NCI-H2107 (cell line): ENCODE results near the gene FIZ1.
"Not testable (repeated sequence)": the region's sequence is repeated elsewhere in the genome, so short reads cannot be mapped to it uniquely, and the experiment has no call there.

Experiments used
- DNase-seq: peaks from one replicate; lab custom pipeline; 2025; lab: John Stamatoyannopoulos, UW

The FIZ1 gene

GRCh38 chr19:55569477-55569876 is 29.8 kb downstream of the FIZ1 start:
- not testable (repeated sequence) for DNase-seq

DNA sequence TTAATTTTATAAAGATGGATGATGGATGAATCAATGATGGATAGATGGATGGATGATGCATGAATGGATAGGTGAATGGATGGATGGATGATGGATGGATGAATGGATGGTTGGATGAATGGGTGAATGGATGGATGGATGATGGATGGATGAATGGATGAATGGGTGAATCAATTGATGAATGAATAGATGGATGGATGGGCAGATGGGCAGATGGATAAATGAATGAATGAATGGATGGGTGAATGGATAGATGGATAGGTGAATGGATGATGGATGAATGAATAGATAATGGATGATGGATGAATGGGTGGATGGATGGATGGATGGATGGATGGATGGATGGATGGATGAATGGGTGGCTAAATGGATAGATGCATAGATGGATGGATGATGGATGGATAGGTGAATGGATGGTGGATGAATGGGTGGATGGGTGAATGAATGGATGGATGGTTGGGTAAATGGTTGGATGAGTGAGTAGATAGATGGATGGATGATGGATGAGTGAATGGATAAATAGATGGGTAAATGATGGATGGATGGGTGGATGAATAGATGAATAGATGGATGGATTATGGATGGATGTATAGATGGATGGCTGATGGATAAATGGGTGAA is 31.5 kb downstream of the FIZ1 start:
- DNase-seq, result no peak

- no peak for DNase-seq
Observed at GRCh38 chr19:55566823-55567222, 32.5 kb downstream of the FIZ1 start.

DNA sequence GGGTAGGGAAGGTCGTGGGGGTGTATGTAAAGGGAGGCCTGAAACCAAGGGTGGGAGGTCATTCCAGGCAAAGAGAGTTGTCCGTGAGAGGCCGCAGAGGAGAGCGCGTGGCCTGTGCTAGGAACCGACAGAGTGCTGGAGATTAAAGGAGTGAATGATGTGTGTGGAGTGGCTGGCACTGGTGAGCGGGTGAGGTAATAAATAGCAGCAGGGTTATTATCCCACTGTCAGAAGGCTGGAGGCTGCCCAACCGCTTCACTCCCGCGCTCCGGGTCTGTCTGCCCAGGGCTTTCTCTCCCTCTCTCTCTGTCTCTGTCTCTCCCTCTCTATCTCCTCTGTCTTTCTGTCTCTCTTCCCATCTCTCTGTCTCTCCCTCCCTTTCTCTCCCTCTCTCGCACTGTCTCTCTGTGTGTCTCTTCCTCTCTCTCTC is 36.0 kb downstream of the FIZ1 start:
- no peak for DNase-seq

GRCh38 chr19:55559684-55560083 is 39.6 kb downstream of the FIZ1 start:
- no peak for DNase-seq

GRCh38 chr19:55554741-55555152 is 44.6 kb downstream of the FIZ1 start:
- DNase-seq, result no peak

DNA sequence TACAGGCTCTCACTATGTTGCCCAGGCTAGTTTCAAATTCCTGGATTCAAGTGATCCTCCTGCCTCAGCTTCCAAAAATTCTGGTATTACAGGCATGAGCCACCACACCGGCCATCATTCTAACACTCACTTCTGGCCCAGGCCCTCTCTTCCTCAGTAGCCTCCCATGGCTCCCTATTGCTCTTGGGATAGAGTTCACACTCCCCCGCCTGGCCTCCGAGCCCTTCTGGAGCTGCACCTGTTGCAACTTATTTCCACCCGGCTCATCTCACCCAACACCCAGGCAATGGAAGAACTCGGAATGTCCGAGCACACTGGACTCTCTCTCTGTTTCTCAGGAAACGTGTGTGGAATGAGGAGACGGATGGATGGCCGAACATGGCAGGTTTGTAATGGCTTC is 45.0 kb downstream of the FIZ1 start:
- DNase-seq, result no peak

- no peak for DNase-seq
Observed at GRCh38 chr19:55553217-55554182, 45.8 kb downstream of the FIZ1 start.

- no peak for DNase-seq
Observed at GRCh38 chr19:55552620-55553019, 46.7 kb downstream of the FIZ1 start.

DNA sequence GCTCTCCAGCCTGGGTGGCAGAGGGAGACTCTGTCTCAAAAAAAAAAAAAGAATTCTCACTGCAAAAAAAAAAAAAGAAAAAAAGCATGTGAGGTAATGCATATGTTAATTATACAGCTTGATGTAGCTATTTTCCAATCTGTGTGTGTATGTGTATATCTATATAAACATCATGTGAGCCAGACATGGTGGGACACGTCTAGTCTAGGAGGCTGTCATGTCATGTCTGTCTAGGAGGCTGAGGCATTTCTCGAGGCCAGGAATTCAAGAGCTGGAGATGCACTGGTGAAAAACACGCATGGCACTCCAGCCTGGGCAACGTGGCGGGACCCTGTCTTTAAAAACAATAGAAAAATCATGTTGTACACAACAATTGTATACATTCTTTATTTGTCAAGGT is 47.1 kb downstream of the FIZ1 start:
- DNase-seq, result no peak

DNA sequence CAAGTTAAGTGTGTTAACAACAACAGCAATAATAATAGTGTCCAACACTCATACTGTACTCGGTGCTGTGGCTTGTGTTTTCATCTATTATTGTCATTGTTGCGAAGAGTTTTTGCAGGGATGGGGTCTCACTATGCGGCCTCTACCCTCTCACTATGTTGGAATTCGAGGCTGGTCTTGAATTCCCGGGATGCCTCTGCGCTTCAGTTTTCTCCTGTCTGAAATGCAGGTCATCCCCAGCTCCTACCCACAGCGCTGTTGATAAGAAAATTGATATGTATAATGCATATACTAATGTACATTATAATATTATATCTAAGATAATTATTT is 49.0 kb downstream of the FIZ1 start:
- DNase-seq, result no peak

DNA sequence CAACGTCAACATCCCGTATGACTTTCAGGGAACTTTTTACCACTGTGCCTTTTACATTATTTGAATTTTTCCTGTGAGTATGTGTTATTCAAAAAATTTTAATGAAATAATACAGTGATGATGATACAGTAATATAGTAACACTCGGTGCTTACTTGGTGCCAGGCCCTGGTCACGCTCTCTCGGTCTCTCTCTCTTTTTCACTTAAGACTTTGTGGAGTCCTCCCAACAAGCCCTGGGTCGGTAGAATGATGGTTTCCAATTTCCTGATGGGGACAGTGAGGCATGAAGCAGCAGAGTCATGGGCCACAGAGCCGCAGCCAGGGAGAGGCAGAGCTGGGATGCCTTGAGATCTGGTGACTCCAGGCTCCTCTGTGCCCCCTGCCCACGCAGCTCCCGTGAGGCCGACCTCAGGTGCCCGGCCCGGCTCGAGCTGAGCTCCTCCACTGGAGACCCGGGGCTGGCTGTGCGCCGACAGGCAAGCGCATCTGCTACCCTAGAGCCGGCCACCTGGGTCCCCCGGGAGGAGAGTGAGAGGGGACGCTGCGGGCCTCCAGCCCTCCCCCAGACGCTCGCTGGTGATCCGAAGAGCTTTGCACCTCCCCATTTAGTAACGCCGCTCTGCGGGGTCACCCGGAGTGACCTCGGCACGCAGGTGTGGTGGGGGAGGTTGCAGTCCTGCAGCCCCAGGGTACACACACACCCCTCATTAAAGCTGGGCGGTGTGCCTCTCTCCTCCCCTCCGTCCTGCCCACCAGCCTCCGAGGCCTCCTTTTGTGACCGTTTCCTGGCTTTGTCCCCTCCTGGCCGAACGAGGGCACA is 49.6 kb downstream of the FIZ1 start:
- peak; percentile 34 for DNase-seq

DNA sequence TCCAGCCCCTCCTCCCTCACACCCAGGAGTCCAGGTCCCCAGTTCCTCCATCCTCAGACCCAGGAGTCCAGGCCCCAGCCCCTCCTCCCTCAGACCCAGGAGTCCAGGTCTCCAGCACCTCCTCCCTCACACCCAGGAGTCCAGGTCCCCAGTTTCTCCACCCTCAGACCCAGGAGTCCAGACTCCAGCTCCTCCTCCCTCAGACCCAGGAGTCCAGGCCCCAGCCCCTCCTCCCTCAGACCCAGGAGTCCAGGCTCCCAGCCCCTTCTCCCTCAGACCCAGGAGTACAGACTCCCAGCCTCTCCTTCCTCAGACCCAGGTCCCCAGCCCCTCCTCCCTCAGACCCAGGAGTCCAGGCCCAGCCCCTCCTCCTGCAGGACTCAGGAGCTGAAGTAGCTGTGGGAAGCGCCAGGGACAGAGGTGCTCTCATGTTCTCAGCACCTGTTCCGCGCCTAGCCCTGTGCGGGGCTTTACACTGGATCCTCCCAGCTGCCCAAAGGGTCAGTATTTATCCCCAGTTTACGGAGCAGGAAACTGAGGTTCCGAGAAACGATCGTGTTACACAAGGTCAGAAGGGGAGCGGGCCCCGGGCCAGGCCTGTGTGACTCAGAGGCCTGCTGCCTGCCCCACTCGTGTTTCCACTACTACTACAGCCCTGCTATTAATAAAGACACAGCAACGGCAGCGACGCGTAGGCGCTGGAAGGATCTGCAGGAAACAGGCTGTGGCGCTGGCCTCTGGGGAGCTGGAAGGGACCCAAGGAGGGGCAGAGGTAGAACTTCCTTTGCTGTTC is 52.3 kb downstream of the FIZ1 start:
- DNase-seq, result no peak

DNA sequence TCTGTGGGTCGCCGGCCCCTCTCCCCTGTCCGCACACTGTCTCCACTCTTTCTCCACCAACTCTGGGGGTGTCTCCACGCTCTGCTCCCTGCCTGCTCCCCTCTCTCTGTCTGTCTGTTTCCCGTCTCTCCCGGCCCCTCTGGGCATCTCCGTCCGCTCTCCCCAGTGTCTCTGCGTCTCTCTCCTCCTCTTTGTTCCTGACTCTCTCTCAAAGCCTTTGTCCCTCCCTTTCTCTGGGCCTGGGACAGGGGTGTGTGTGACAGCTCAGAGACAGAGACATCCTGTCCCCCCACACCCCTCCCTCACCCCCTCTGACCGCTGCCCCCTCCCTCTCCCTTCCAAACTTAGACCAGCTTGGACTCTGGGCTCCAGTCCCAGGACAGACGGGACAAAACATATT is 53.3 kb downstream of the FIZ1 start:
- no peak for DNase-seq

DNA sequence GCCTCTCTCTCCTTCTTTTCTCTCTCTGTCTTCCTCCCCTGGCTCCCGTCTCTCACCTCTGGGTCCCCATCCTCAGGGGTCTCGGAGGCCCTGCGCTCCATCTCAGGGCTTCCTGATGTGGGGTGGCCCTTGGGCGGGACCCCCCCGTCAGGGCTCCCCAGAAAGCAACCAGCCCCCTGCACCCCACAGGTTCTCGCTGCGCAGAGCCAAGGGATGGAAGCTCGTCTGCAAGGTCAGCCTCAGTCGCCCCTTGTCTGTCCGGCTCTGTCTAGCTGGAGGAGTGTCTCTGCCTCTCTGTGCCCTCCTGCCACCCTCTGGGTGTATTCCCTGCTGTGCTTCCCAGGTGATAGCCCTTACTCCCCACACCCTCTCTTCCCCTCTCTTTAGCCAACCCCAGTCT is 53.9 kb downstream of the FIZ1 start, which contains the start of gene SBK3:
SBK3 (minus strand) TSS at position 101 of the 400 bp plus-strand sequence; CDS start at position 101, 0 bp downstream.
- no peak for DNase-seq

- DNase-seq, result no peak
Observed at GRCh38 chr19:55544776-55545439, 54.4 kb downstream of the FIZ1 start.

DNA sequence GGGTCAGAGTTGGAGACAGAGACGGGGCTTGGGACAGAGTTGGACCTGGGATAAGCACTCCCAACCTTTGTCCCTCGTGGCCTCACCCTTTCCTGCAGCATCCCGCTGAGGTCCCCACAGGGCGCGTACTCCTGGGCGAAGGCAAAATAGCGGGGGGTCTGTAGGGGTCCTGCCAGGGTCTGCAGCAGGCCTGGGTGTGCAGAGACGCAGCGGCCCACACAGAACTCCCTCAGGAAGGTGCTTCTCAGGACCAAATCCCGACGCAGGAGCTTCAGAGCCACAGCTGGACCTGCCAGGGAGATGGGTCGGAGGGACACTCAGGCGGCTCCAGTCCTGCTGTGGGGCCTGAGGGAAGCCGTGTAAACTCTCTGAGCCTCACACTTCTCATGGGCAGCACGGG is 55.3 kb downstream of the FIZ1 start:
- DNase-seq, result no peak

DNA sequence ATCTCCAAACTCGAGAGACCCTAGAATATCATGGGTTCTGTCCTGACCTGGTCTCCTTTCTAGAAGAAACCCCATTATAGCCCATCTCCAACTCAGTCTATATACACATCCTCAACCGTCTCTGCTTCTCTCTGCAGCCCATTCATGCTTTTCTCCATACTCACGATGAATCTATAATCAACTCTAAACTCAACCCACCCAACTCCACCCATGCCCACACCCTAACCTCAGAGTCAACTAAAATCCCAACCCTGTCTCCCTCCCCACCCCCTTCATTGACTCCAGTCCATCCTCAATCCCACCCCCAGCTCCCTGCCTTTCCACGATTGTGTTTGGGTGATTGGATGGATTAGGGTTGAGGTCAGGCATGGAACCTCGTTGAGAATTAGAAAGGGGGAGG is 55.8 kb downstream of the FIZ1 start:
- DNase-seq, result no peak

- DNase-seq, result no peak
Observed at GRCh38 chr19:55542292-55542855, 56.9 kb downstream of the FIZ1 start.
